ENCODE data around the gene C4orf54. TPM values are rescaled to one million over a fixed set of nuclear protein-coding genes. Genes with fewer than 3 reads are reported as not detected.

Gene C4orf54
- total RNA-seq, 4 donors from 2014 or later = under 0.01 to 3.6 (median 0.60) TPM

- H3K27me3 ChIP-seq = no peaks in the 10 kb centered on the region
- no peaks in the 10 kb centered on the region for H3K36me3 ChIP-seq
- H3K27ac ChIP-seq = no peak overlapping the region
- peaks cover 0 to 41% (median 0%) of the 10 kb centered on the region in 3 donors for H3K4me1 ChIP-seq
- H3K4me3 ChIP-seq = no peak overlapping the region
- ATAC-seq = no peak
- H3K9me3 ChIP-seq = no peaks in the 10 kb centered on the region
- 80% methylated on average over 4 of the region's 9 CpGs; no CpG with 5 or more reads in 1 of the 2 donors for WGBS, 2 donors (ENCODE audit: low coverage in 1 of 2)
- TF ChIP-seq POLR2A (IDR thresholded peaks at IDR 0.05) = no peak
- no peak for TF ChIP-seq POLR2AphosphoS5 (IDR thresholded peaks at IDR 0.05)
- TF ChIP-seq EP300 (IDR thresholded peaks at IDR 0.05) = no peak
- TF ChIP-seq CTCF (IDR thresholded peaks at IDR 0.05) = no peak
Observed at GRCh38 chr4:99653916-99654315, 3.7 kb downstream of the C4orf54 start.

GRCh38 chr4:99652596-99653436 lies 4.8 kb downstream of the C4orf54 start:
- WGBS, 2 donors (ENCODE audit: low coverage in 1 of 2) = 88 to 95% methylated on average over 5 to 11 of the region's 43 CpGs
- Histone ChIP-seq H3K27ac (no peak overlapping the region), H3K4me1 (peaks cover 0 to 35% (median 0%) of the 10 kb centered on the region in 3 donors), H3K9me3 (no peaks in the 10 kb centered on the region), H3K36me3 (no peaks in the 10 kb centered on the region), H3K4me3 (no peak overlapping the region), H3K27me3 (no peaks in the 10 kb centered on the region)
- TF ChIP-seq POLR2A (IDR thresholded peaks at IDR 0.05) = no peak
- no peak for TF ChIP-seq POLR2AphosphoS5 (IDR thresholded peaks at IDR 0.05)
- no peak for TF ChIP-seq EP300 (IDR thresholded peaks at IDR 0.05)
- TF ChIP-seq CTCF (IDR thresholded peaks at IDR 0.05) = no peak
- no peak for ATAC-seq

GRCh38 chr4:99651811-99652485 lies 5.7 kb downstream of the C4orf54 start:
- H3K9me3 ChIP-seq = no peaks in the 10 kb centered on the region
- peaks cover 0 to 26% (median 0%) of the 10 kb centered on the region in 3 donors for H3K4me1 ChIP-seq
- no peaks in the 10 kb centered on the region for H3K27me3 ChIP-seq
- no peak for ATAC-seq
- no peak overlapping the region for H3K27ac ChIP-seq
- TF ChIP-seq POLR2AphosphoS5 (IDR thresholded peaks at IDR 0.05) (no peak), CTCF (IDR thresholded peaks at IDR 0.05) (no peak), EP300 (IDR thresholded peaks at IDR 0.05) (no peak), POLR2A (IDR thresholded peaks at IDR 0.05) (no peak)
- H3K4me3 ChIP-seq = no peak overlapping the region
- 97 to 100% methylated on average over 10 of the region's 49 CpGs for WGBS, 2 donors (ENCODE audit: low coverage in 1 of 2)
- H3K36me3 ChIP-seq = no peaks in the 10 kb centered on the region

- Histone ChIP-seq H3K4me3 (no peak overlapping the region), H3K36me3 (no peaks in the 10 kb centered on the region), H3K27ac (no peak overlapping the region), H3K9me3 (no peaks in the 10 kb centered on the region), H3K27me3 (no peaks in the 10 kb centered on the region), H3K4me1 (peaks cover 0 to 25% (median 2%) of the 10 kb centered on the region in 3 donors)
- 80 to 100% methylated on average over 1 to 2 of the region's 18 CpGs for WGBS, 2 donors (ENCODE audit: low coverage in 1 of 2)
- TF ChIP-seq POLR2AphosphoS5 (IDR thresholded peaks at IDR 0.05) (no peak), POLR2A (IDR thresholded peaks at IDR 0.05) (no peak), CTCF (IDR thresholded peaks at IDR 0.05) (no peak), EP300 (IDR thresholded peaks at IDR 0.05) (no peak)
- no peak for ATAC-seq
Observed at GRCh38 chr4:99651016-99651769, 6.4 kb downstream of the C4orf54 start.
